H7 (cell line): ENCODE results near the gene SLC48A1. TPM values are rescaled to one million over a fixed set of nuclear protein-coding genes. Genes with fewer than 3 reads are reported as not detected.

ENCODE experiments used
- DNase-seq: peaks from one replicate; pipeline ENCODE4 v3.0.0; 2012
- H3K27me3 ChIP-seq: 2 replicates; pipeline ENCODE4 v1.6.0; 2011; ENCODE audit warnings: mild to moderate bottlenecking, low read length; ENCODE audit not compliant: control insufficient read depth, insufficient read depth
- H3K36me3 ChIP-seq: replicated peaks from 2 replicates; pipeline ENCODE4 v1.5.1; 2011; ENCODE audit warnings: low read length; ENCODE audit not compliant: control insufficient read depth, insufficient read depth
- H3K4me3 ChIP-seq: 2 replicates; pipeline ENCODE4 v1.5.1; 2011; ENCODE audit warnings: low read depth, mild to moderate bottlenecking, control low read depth, low read length, moderate library complexity; ENCODE audit not compliant: insufficient read depth
- total RNA-seq: library from RNA; depleted of rRNA; stranded (reverse); fragments of >200 nt; shearing (Covaris generic); gene quantifications from 2 replicates; pipeline ENCODE4 v1.2.3, GENCODE V29; 2014; rRNA removed

Gene SLC48A1
- 10.9 and 12.4 TPM in 2 replicates for total RNA-seq

DNA sequence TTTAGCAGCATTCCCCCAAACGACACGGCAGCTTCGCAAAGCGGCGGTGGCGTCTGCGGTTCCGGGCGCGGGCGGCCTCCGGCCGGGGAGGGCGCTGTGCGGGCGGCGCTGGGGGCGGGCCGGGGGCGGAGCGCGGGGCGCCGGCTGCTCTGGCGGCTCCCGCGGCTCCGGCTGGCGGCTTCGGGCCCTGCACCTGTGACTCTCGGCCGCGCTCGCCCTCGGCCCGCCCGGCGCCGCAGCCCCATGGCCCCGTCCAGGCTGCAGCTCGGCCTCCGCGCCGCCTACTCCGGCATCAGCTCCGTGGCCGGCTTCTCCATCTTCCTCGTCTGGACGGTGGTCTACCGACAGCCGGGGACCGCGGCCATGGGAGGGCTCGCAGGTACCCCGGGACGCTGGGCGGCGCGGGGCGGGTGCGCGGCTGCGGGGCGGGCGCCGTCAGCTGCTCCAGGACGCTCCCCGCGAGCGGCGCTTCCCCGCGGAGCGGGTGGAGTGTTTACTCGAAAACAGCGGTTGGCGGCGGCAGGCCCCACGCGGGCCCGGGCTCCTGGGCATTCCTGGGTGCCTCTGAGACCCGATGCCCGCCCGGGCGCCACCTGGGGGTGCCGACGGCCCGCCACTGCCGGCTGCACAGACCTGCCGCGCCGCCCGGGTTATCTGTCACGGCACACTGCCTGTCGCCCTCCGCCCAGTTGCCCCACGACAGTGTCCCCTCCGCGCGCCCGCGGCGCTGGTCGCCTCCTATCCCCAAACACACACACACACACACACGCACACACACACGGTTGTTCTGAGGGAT is at the start of gene SLC48A1:
Gene SLC48A1, plus strand, starts transcription at position 177 of the 796 bp plus-strand sequence. Its CDS starts 67 bp downstream, at position 244.
- peak; percentile 98 for DNase-seq
- H3K36me3 ChIP-seq, result no peaks in the 10 kb centered on the region
- peaks cover 11% of the 10 kb centered on the region for H3K27me3 ChIP-seq
- H3K4me3 ChIP-seq, result peak within 1 kb of the TSS; percentile 68

- H3K4me3 ChIP-seq, result no peak within 1 kb of the TSS
- peaks cover 2% of the 10 kb centered on the region; the same call in 1 of the 2 replicates for H3K27me3 ChIP-seq
- no peak for DNase-seq
- H3K36me3 ChIP-seq, result no peaks in the 10 kb centered on the region
Observed at GRCh38 chr12:47725091-47725772, 47.8 kb upstream of the SLC48A1 start, which contains the start of gene ENDOU. ENDOU (minus strand) TSS chr12:47725490; CDS start chr12:47725413, 77 bp downstream.

- no peaks in the 10 kb centered on the region for H3K36me3 ChIP-seq
- no peak overlapping the region for H3K4me3 ChIP-seq
- DNase-seq, result no peak
- peaks cover 2% of the 10 kb centered on the region; the same call in 1 of the 2 replicates for H3K27me3 ChIP-seq
Observed at GRCh38 chr12:47725893-47726292, 47.1 kb upstream of the SLC48A1 start.

- H3K27me3 ChIP-seq, result no peaks in the 10 kb centered on the region; the same call in 1 of the 2 replicates
- no peaks in the 10 kb centered on the region for H3K36me3 ChIP-seq
- no peak overlapping the region for H3K4me3 ChIP-seq
- DNase-seq, result no peak
Observed at GRCh38 chr12:47729233-47729632, 43.8 kb upstream of the SLC48A1 start.

- no peaks in the 10 kb centered on the region; the same call in 1 of the 2 replicates for H3K27me3 ChIP-seq
- H3K4me3 ChIP-seq, result no peak overlapping the region
- no peak for DNase-seq
- H3K36me3 ChIP-seq, result no peaks in the 10 kb centered on the region
Observed at GRCh38 chr12:47730341-47730744, 42.7 kb upstream of the SLC48A1 start.

DNA sequence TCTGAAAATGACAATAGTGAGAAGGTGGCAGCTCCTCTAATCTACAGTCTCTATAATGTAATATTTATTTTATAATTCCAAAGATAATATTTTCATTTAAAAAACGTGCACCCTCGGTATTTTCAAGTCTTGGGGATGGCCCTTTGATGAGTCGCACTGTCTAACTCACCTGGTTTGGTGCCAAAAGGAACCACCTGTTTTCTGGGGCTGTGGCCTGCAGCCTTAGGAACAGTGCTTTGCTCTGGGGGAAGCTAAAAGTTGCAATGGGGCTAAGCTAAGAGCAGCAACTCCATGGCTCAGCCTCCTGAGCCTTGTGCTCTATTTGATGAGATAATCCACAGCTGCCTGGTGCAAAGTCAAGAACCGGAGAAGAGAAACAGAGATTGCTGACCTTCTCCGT is 41.3 kb upstream of the SLC48A1 start:
- DNase-seq, result no peak
- Histone ChIP-seq H3K4me3 (no peak overlapping the region), H3K36me3 (no peaks in the 10 kb centered on the region), H3K27me3 (no peaks in the 10 kb centered on the region; the same call in 1 of the 2 replicates)

DNA sequence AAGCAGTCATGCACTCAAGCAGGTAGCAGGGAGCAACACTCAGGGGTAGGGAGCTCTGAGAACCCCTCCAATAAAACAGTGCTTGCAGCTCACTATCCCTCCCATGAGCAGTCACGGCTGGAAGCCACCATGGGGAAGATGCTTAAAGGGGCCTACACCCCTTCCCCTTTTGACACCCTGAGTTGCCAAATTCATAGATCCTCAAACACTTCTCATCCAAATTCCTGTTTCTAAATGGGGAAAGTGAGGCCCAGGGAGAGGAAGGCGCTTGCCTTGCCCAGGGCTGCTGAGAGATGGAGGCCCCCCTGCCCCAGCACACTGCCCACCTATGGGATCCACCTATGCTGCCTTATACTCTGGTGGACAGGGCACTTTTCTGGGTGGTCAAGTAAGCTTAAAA is 40.5 kb upstream of the SLC48A1 start:
- no peak overlapping the region for H3K4me3 ChIP-seq
- H3K36me3 ChIP-seq, result no peaks in the 10 kb centered on the region
- no peak for DNase-seq
- H3K27me3 ChIP-seq, result no peaks in the 10 kb centered on the region; the same call in 1 of the 2 replicates

DNA sequence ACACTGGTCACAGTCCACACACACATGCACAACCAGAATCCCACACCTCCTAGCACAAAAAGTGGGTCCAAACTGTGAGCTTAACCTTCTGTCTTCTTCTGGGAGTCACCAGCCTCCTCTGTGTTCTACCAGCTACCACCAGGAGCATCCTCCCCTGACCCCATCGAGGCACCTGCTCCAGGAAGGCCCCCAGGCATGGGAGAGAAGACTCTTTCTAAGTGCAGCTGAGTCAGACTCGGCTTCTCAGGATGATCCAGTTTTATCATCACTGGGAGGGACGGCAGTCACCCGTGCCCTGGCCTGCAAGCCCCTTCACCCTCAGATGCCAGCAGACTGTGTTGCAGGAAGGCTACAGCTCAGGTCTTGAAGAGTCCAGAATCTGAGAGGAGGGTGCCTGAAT is 39.9 kb upstream of the SLC48A1 start:
- no peak overlapping the region for H3K4me3 ChIP-seq
- no peak for DNase-seq

GRCh38 chr12:47734725-47735480 is 38.1 kb upstream of the SLC48A1 start:
- Histone ChIP-seq H3K4me3 (no peak overlapping the region), H3K27me3 (no peaks in the 10 kb centered on the region), H3K36me3 (no peaks in the 10 kb centered on the region)
- DNase-seq, result peak; percentile 85

More for the DNA sequence above, 39.9 kb upstream of the SLC48A1 start:
- H3K36me3 ChIP-seq, result no peaks in the 10 kb centered on the region
- no peaks in the 10 kb centered on the region; the same call in 1 of the 2 replicates for H3K27me3 ChIP-seq

DNA sequence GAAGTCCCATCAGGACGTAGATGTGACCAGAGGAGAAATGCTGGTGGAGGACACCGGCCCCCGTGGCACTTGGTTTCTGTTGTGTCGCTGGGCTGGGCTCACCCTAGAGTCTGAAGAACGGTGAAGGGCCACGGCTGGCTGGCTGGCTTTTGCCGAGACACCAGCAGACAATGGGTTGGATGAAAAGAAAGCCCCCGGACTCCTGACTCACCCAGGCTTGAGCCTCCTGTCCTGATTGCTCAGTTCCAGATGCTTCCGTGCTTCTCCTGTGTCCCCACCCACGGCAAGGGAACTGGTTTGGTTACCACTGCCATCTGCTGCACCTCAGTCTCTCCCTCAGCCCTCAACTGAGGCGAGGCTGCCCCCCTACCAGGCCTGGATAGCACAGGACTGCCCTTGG is 37.4 kb upstream of the SLC48A1 start:
- no peak for DNase-seq
- no peaks in the 10 kb centered on the region for H3K36me3 ChIP-seq
- no peaks in the 10 kb centered on the region for H3K27me3 ChIP-seq
- no peak overlapping the region for H3K4me3 ChIP-seq

GRCh38 chr12:47736216-47736615 is 36.8 kb upstream of the SLC48A1 start:
- DNase-seq, result no peak
- H3K36me3 ChIP-seq, result no peaks in the 10 kb centered on the region

DNA sequence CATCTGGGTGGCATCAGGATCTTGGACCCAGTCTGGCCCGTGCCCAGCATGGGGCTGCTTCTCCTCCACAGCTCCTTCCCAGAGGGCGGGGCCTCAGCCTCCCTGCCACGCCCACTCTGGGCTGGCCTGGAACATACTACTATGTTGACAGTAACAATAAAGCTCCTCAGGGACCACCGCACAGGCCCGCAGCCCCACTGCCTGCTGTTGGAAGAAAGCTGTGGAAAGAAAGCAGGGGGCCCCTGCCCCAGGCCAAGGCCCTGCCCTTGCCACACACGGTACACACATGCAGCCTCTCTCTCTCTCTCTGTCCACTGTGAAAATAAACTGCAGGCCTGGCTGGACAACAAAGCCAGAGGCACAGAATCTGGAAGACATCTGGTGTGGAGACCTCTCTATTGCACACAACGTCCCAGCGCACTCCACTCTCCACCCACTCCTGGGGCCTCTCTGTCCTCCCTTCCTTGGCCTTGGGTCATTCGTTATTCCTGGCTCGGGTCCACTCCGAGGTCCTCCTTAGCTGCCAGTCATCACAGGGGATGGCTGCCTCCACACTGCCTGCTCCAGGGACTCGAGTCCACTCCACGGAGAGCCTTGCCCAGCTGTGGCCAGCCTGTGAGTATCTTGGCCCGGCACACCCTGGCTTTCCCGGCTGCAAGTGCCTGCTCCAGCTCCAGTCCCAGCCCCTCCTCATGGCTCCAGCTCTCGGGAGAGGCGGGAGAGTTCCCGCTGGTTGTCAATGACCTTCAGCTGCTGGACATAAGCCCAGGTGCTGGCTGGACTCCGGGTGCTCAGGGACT is 36.0 kb upstream of the SLC48A1 start:
- 0 out of 2 replicates have a peak, but pooled peaks cover 1% of the 10 kb centered on the region for H3K27me3 ChIP-seq
- DNase-seq, result peak; percentile 82
- H3K4me3 ChIP-seq, result no peak overlapping the region
- H3K36me3 ChIP-seq, result no peaks in the 10 kb centered on the region

More at GRCh38 chr12:47736216-47736615, 36.8 kb upstream of the SLC48A1 start:
- no peak overlapping the region for H3K4me3 ChIP-seq
- 0 out of 2 replicates have a peak, but pooled peaks cover 1% of the 10 kb centered on the region for H3K27me3 ChIP-seq

DNA sequence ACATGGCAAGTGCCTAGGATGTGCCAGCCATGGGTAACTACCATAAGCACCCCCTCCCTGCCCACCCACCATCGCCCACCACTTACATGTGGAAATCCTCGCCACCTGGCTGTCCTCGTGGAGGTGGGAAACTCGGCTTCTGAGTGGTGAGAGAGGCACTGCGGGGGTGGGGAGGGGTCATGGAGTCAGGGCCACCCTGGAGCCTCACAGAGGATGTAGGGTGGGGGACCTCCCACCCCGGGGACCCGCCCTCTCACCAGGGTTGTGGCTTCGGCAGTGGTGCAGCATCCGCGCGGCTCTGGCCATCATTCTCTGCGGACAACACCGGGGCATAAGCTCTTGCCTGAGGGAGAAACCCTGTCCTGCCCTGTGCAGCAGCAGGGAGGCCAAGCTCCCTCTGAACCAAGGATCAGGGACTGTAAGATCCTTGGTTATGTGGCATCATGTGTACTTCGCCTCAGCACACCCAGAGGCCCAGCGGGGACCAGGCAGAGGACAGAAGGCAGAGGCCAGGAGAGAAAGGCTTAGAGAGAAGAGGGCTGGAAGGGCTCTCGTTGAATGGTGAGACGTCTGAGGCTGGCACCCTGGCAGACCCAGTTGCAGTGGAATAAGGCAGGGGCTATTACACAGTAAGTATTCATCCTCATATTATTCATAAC is 35.0 kb upstream of the SLC48A1 start:
- DNase-seq, result no peak
- Histone ChIP-seq H3K27me3 (0 out of 2 replicates have a peak, but pooled peaks cover 1% of the 10 kb centered on the region), H3K4me3 (no peak overlapping the region), H3K36me3 (no peaks in the 10 kb centered on the region)
